Femur (tissue), 1 donor: ENCODE measurements around the gene SPOCK1.

Experiments used
- DNase-seq: peaks from one replicate; pipeline ENCODE4 v3.0.0-alpha.2; 2017

Gene SPOCK1

GRCh38 chr5:137040641-137041340 lies 458.3 kb downstream of the SPOCK1 start:
- DNase-seq = no peak

- no peak for DNase-seq
Measured at GRCh38 chr5:137040024-137040423, 459.1 kb downstream of the SPOCK1 start.

GRCh38 chr5:137037848-137038247 lies 461.3 kb downstream of the SPOCK1 start:
- no peak for DNase-seq

- DNase-seq = no peak
Measured at GRCh38 chr5:137036640-137037039, 462.5 kb downstream of the SPOCK1 start.

- no peak for DNase-seq
Measured at GRCh38 chr5:137035480-137035878, 463.6 kb downstream of the SPOCK1 start.

- DNase-seq = no peak
Measured at GRCh38 chr5:137034764-137035479, 464.2 kb downstream of the SPOCK1 start.

- DNase-seq = no peak
Measured at GRCh38 chr5:137034213-137034612, 464.9 kb downstream of the SPOCK1 start.

- DNase-seq = no peak
Measured at GRCh38 chr5:137032929-137033328, 466.2 kb downstream of the SPOCK1 start.

GRCh38 chr5:137027758-137028157 lies 471.4 kb downstream of the SPOCK1 start:
- DNase-seq = no peak

- no peak for DNase-seq
Measured at GRCh38 chr5:137026296-137026695, 472.8 kb downstream of the SPOCK1 start.

- DNase-seq = no peak
Measured at GRCh38 chr5:137024044-137024443, 475.1 kb downstream of the SPOCK1 start.

- DNase-seq = no peak
Measured at GRCh38 chr5:137023371-137023770, 475.8 kb downstream of the SPOCK1 start.

GRCh38 chr5:137022725-137023124 lies 476.4 kb downstream of the SPOCK1 start:
- no peak for DNase-seq

- no peak for DNase-seq
Measured at GRCh38 chr5:137022043-137022442, 477.1 kb downstream of the SPOCK1 start.

GRCh38 chr5:137019229-137019628 lies 479.9 kb downstream of the SPOCK1 start:
- no peak for DNase-seq

- DNase-seq = no peak
Measured at GRCh38 chr5:137016783-137017324, 482.3 kb downstream of the SPOCK1 start.

- DNase-seq = no peak
Measured at GRCh38 chr5:137015540-137016116, 483.5 kb downstream of the SPOCK1 start.

- no peak for DNase-seq
Measured at GRCh38 chr5:137014731-137015130, 484.4 kb downstream of the SPOCK1 start.

- DNase-seq = no peak
Measured at GRCh38 chr5:137010226-137010625, 488.9 kb downstream of the SPOCK1 start.

- DNase-seq = no peak
Measured at GRCh38 chr5:137004279-137004678, 494.8 kb downstream of the SPOCK1 start.

- no peak for DNase-seq
Measured at GRCh38 chr5:137001026-137001569, 498.0 kb downstream of the SPOCK1 start.

- DNase-seq = no peak
Measured at GRCh38 chr5:136999787-137000186, 499.3 kb downstream of the SPOCK1 start.

GRCh38 chr5:136998854-136999357 lies 500.2 kb downstream of the SPOCK1 start:
- no peak for DNase-seq
